ENCODE data around the gene COX20.

Gene COX20

DNA sequence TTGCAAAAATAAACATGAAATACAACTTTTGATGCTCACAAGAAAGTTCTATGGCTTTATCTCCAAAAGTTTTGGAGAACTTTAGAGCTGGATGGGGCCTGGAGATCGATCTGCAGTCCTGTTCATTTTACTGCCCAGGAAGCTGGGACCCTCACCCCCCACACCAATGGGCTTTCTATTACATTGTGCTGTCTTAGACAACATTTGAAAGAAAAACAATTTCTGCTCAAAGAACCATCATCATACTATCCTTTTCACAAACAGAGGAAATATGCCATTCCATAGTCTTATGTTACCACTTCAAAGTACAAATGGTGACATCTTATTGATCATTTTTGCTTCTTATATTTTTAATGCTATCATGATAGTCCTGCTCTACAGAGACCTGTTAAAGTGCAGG lies 30.9 kb downstream of the COX20 start:
- DNase-seq (ENCODE audit: extremely low spot score): no peak
- TF ChIP-seq, protein P1, sequence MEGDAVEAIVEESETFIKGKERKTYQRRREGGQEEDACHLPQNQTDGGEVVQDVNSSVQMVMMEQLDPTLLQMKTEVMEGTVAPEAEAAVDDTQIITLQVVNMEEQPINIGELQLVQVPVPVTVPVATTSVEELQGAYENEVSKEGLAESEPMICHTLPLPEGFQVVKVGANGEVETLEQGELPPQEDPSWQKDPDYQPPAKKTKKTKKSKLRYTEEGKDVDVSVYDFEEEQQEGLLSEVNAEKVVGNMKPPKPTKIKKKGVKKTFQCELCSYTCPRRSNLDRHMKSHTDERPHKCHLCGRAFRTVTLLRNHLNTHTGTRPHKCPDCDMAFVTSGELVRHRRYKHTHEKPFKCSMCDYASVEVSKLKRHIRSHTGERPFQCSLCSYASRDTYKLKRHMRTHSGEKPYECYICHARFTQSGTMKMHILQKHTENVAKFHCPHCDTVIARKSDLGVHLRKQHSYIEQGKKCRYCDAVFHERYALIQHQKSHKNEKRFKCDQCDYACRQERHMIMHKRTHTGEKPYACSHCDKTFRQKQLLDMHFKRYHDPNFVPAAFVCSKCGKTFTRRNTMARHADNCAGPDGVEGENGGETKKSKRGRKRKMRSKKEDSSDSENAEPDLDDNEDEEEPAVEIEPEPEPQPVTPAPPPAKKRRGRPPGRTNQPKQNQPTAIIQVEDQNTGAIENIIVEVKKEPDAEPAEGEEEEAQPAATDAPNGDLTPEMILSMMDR (IDR thresholded peaks at IDR 0.05; ENCODE audit: control extremely low read depth, extremely low read depth, low read depth, missing control alignments): no peak
- ChIA-PET POLR2A (no interaction called here), CTCF (interaction anchor here (1.4 to 18.3 kb wide), 2 partner anchors 26 to 176 kb away, joined by 3 to 204 read pairs; partner anchors contain the start of gene COX20)

DNA sequence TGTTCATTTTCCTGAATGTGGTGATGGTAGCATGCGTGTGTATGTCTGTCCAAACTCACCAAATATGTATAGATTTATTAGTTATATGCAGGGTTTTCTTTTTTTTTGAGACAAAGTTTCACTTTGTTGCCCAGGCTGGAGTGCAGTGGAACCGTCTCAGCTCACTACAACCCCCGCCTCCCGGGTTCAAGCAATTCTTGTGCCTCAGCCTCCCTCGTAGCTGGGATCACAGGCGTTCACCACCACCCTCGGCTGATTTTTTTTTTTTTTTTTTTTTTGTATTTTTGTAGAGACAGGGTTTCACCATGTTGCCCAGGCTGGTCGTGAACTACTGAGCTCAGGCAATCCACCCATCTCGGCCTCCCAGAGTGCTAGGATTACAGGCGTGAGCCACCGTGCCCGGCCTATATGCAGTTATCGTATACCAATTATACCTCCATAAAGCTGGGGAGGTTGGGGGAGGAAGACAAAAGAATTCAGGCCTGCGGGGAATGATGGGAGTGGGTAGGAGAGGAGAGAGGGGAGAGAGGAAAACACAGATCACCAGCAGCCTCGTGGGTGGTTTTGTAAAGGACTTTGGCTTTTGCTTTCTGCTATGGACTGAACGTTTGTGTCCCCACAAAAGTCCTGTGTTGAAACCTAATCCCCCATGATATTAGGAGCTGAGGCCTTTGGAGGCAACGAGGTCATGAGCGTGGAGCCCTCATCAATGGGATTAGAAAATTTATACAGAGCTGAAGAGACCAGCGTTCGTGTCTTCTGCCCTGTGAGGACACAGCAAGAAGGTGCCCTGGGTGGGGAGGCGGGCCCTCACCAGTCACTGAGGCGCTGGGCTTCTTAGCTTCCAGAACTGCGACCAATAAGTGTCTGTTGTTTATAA lies 33.3 kb downstream of the COX20 start:
- no peak for DNase-seq (ENCODE audit: extremely low spot score)
- POLR2A ChIA-PET: no interaction called here
- CTCF ChIA-PET: interaction anchor here (1.1 to 1.8 kb wide), 2 partner anchors 29 to 174 kb away, joined by 3 to 5 read pairs; no protein-coding TSS in a partner anchor
- TF ChIP-seq, protein P1 (IDR thresholded peaks at IDR 0.05; ENCODE audit: control extremely low read depth, extremely low read depth, low read depth, missing control alignments): no peak

DNA sequence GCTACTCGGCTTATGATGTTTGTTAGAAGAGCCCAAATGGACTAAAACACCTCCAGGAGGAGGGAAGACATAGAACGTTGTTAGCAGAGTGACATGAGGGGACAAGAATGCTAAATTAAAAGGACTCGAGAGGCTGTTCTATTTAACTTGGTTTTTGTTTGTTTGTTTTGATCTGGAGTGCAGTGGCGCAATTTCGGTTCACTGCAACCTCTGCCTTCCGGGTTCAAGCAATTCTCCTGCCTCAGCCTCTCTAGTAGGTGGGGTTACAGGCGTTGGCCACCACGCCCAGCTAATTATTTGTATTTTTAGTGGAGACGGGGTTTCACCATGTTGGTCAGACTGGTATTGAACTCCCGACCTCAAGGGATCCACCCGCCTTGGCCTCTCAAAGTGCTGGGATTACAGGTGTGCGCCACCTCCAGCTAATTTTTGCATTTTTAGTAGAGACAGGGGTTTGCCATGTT lies 33.9 kb downstream of the COX20 start:
- TF ChIP-seq, protein P1 (IDR thresholded peaks at IDR 0.05; ENCODE audit: control extremely low read depth, extremely low read depth, low read depth, missing control alignments): no peak
- DNase-seq (ENCODE audit: extremely low spot score): no peak
- CTCF ChIA-PET: interaction anchor here (1.0 to 1.8 kb wide), 3 partner anchors 30 to 173 kb away, joined by 3 to 5 read pairs (median 3); no protein-coding TSS in a partner anchor
- POLR2A ChIA-PET: no interaction called here

DNA sequence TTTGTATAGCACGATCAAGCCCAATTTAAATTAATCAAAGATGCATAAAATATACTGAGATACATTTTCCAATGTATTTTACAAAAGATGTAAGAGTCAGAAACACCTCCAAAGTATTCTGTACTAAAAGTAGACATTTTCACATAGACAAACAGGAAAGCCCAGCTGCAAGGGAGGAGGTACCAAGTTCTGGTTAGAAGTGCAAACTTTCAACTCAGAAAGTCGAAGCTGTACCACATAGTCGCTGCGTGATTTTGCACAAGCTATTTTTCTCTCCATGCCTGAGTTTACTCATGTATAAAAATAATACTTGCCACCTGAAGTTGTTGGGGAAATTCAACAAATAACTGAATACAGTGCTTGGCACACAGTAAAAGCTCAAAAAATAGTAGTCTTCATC lies 34.5 kb downstream of the COX20 start:
- POLR2A ChIA-PET: no interaction called here
- CTCF ChIA-PET: interaction anchor here (0.7 to 1.1 kb wide), 3 partner anchors 13 to 39 kb away, joined by 3 read pairs; no protein-coding TSS in a partner anchor
- TF ChIP-seq, protein P1 (IDR thresholded peaks at IDR 0.05; ENCODE audit: control extremely low read depth, extremely low read depth, low read depth, missing control alignments): no peak
- DNase-seq (ENCODE audit: extremely low spot score): no peak

DNA sequence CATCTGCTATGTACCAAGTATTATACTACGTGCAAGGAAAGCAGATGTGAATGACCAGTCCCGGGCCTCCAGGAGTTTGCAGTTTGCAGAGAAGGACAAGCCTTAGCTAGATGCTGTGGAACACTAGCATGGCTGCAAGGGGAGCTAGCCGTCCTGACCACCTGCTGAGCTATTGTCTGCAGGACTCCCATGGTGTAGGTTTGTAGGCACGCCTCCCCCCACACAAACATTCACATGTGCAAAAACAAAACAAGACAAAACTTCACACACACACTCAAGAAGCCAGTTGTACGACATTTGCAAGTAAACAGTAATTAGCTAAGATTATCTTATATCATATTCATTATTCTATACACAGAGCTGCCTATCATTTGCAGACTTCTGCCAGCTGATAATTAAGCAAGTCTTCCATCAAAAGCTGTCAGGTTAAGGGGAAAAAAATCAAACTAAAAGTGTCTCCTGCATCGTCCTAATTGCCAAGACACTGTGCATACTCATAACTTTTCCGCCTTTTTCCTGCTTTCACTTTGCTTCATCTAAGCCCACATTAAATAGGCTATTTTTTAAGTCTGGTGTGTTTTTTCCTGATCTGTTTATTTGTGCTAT lies 39.6 kb downstream of the COX20 start:
- POLR2A ChIA-PET: no interaction called here
- DNase-seq (ENCODE audit: extremely low spot score): no peak
- TF ChIP-seq, protein P1 (IDR thresholded peaks at IDR 0.05; ENCODE audit: control extremely low read depth, extremely low read depth, low read depth, missing control alignments): no peak
- CTCF ChIA-PET: no interaction called here

DNA sequence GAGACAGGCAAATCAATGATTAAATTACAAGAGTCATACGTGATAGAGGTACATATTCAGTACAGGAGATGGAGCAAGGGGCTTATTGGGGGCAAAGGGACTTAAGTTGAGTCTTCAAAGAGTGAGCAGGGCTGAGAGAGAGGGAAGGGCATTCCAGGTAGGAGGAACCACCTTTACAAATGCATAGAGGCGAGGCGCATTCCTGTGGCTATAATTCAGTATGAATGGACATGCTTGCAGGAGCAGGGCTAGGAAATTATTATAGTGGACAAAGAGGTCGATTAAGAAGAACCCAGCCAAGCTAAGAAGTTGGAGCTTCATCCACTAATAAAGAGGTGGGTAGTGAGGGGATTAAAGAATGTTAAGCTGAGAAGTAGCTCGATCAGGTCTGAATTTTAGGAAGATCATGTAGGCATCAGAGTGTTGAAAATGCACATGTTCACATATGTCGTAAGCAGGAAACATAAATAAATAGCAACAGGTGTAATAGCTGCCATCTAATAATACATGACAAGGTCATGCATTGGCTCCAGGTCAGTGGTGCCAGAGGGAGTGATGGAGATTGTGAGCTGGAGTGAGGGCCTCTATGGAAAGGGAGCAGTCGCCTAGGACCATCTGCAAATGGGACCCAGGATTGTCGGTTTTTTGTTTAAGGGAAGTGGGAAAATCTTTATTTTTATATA lies 40.9 kb downstream of the COX20 start:
- ChIA-PET POLR2A (interaction anchor here (0.6 kb wide), 1 partner anchor 94 kb away, joined by 4 read pairs; no protein-coding TSS in a partner anchor), CTCF (interaction anchor here (1.4 kb wide), 1 partner anchor 17 kb away, joined by 3 read pairs; no protein-coding TSS in a partner anchor)
- DNase-seq (ENCODE audit: extremely low spot score): no peak
- TF ChIP-seq, protein P1 (IDR thresholded peaks at IDR 0.05; ENCODE audit: control extremely low read depth, extremely low read depth, low read depth, missing control alignments): no peak
